Panc1 (cell line): ENCODE data around the gene LRRC8B.

Experiments
- POLR2AphosphoS5 ChIP-seq: IDR thresholded peaks from 2 replicates; pipeline ENCODE4 v1.6.1; 2012; ENCODE audit warnings: mild to moderate bottlenecking, low read depth, low read length, moderate library complexity
- REST ChIP-seq, 2 experiments: IDR thresholded peaks; 2 replicates each; pipeline ENCODE4 v1.6.1; 2011 to 2012; ENCODE audit warnings: low read depth in 2 of 2, control low read depth in 1 of 2, low read length in 1 of 2, mild to moderate bottlenecking in 1 of 2, moderate library complexity in 1 of 2; ENCODE audit not compliant: insufficient read depth in 1 of 2
- SIN3A ChIP-seq: IDR thresholded peaks from 2 replicates; pipeline ENCODE4 v1.6.1; 2012; ENCODE audit warnings: low read depth, mild to moderate bottlenecking, low read length, moderate library complexity, borderline replicate concordance; ENCODE audit not compliant: insufficient read depth
- TCF7L2 ChIP-seq: IDR thresholded peaks from 2 replicates; pipeline ENCODE4 v1.6.1; 2011; ENCODE audit warnings: mild to moderate bottlenecking, low read depth, low read length, inconsistent platforms
- TF ChIP-seq, protein P1 (sequence below): fragments of 450-650 bp; IDR thresholded peaks from 2 replicates; pipeline ENCODE4 v1.5.1; 2017; ENCODE audit warnings: mild to moderate bottlenecking

DNA sequence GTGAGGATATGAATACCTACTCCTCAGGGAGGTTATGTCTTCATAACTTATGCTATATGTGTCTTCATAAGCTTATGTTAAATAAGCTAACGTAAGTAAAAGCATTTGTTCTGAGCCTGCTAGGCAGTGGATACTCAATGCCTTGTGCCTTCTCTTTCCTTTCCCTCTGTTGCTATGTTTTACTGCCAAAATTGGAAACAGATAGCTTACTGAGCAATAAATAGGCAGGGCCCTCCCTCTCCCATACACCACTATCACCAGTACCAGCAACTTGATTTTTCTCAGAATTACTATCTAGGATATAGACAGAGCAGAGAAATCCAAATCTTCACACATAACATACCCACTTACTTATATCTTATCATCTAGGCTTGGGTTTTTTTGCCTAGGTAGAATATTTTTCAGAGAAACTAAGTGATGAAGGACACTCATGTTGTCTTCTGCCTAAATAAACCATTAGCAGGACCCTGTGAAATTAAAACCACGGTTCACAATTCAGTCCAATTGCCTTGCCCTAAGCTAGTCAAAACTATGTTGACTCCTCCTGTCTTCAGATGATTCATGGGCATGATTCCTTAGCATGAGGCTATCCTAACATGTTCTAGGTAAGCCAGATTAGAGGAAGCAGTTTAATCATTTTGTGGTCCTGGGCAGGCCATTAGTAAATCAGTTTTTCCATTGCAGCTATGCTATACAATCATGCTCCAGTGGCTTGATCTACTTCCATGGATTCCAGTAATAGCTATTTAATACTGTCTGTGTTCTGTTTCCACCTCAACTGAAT, 92.4 kb downstream of the LRRC8B start:
- no peak for TF ChIP-seq TCF7L2
- TF ChIP-seq, protein P1, sequence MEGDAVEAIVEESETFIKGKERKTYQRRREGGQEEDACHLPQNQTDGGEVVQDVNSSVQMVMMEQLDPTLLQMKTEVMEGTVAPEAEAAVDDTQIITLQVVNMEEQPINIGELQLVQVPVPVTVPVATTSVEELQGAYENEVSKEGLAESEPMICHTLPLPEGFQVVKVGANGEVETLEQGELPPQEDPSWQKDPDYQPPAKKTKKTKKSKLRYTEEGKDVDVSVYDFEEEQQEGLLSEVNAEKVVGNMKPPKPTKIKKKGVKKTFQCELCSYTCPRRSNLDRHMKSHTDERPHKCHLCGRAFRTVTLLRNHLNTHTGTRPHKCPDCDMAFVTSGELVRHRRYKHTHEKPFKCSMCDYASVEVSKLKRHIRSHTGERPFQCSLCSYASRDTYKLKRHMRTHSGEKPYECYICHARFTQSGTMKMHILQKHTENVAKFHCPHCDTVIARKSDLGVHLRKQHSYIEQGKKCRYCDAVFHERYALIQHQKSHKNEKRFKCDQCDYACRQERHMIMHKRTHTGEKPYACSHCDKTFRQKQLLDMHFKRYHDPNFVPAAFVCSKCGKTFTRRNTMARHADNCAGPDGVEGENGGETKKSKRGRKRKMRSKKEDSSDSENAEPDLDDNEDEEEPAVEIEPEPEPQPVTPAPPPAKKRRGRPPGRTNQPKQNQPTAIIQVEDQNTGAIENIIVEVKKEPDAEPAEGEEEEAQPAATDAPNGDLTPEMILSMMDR: no peak
- no peak for TF ChIP-seq REST (IDR thresholded peaks at IDR 0.05; ENCODE audit: insufficient read depth in 1 of 2, low read depth in 2 of 2, low read length in 1 of 2)
- TF ChIP-seq POLR2AphosphoS5: no peak
- no peak for TF ChIP-seq SIN3A
